H9 (cell line): Measurements from ENCODE around the gene ZNF101. TPM values are rescaled to one million over a fixed set of nuclear protein-coding genes. Genes with fewer than 3 reads are reported as not detected.

Experiments
- DNase-seq: peaks from one replicate; pipeline ENCODE4 v3.0.0-alpha.2; 2017
- H2AFZ ChIP-seq: one replicate; pipeline ENCODE4 v1.6.1; 2013; ENCODE audit warnings: mild to moderate bottlenecking, low read length, control low read depth, moderate library complexity
- H2AK5ac ChIP-seq: 2 replicates; pipeline ENCODE4 v1.6.1; 2013; ENCODE audit warnings: low read length, control low read depth, mixed read lengths; ENCODE audit not compliant: insufficient read length
- H2BK120ac ChIP-seq: one replicate; pipeline ENCODE4 v1.6.1; 2013; ENCODE audit warnings: low read depth, mild to moderate bottlenecking, low read length, control low read depth, inconsistent platforms; ENCODE audit not compliant: poor library complexity, severe bottlenecking
- H2BK12ac ChIP-seq: 2 replicates; pipeline ENCODE4 v1.6.1; 2013; ENCODE audit warnings: low read length, control low read depth, mixed read lengths, low read depth; ENCODE audit not compliant: insufficient read length
- H2BK15ac ChIP-seq: 2 replicates; pipeline ENCODE4 v1.6.1; 2013; ENCODE audit warnings: low read depth, low read length, control low read depth
- H2BK20ac ChIP-seq: one replicate; pipeline ENCODE4 v1.6.1; 2013; ENCODE audit warnings: low read depth, mild to moderate bottlenecking, low read length, control low read depth, inconsistent platforms; ENCODE audit not compliant: poor library complexity, severe bottlenecking
- H2BK5ac ChIP-seq: 2 replicates; pipeline ENCODE4 v1.6.1; 2013; ENCODE audit warnings: low read length, control low read depth, mixed read lengths; ENCODE audit not compliant: insufficient read length
- H3K14ac ChIP-seq: 2 replicates; pipeline ENCODE4 v1.6.1; 2013; ENCODE audit warnings: low read length, control low read depth; ENCODE audit not compliant: insufficient read depth
- H3K18ac ChIP-seq: 2 replicates; pipeline ENCODE4 v1.6.1; 2013; ENCODE audit warnings: low read depth, mild to moderate bottlenecking, mixed read lengths, low read length, control low read depth; ENCODE audit not compliant: insufficient read length
- H3K23ac ChIP-seq: 2 replicates; pipeline ENCODE4 v1.6.1; 2013; ENCODE audit warnings: low read length, control low read depth, mixed read lengths, low read depth; ENCODE audit not compliant: insufficient read length
- H3K23me2 ChIP-seq: 2 replicates; pipeline ENCODE4 v1.6.1; 2013; ENCODE audit warnings: low read depth, mild to moderate bottlenecking, mixed read lengths, low read length, control low read depth; ENCODE audit not compliant: insufficient read length, poor library complexity, severe bottlenecking
- H3K27ac ChIP-seq: 2 replicates; pipeline ENCODE4 v1.5.1; 2013; ENCODE audit warnings: low read length, control low read depth, mixed read lengths, low read depth; ENCODE audit not compliant: insufficient read length
- H3K27me3 ChIP-seq: 2 replicates; pipeline ENCODE4 v1.6.1; 2013; ENCODE audit warnings: low read length, control low read depth, inconsistent platforms; ENCODE audit not compliant: insufficient read depth
- H3K4ac ChIP-seq: 2 replicates; pipeline ENCODE4 v1.6.1; 2013; ENCODE audit warnings: low read depth, mild to moderate bottlenecking, control low read depth, inconsistent platforms, low read length, moderate library complexity
- H3K4me1 ChIP-seq: 2 replicates; pipeline ENCODE4 v1.6.1; 2013; ENCODE audit warnings: low read length, control low read depth, inconsistent platforms; ENCODE audit not compliant: insufficient read depth
- H3K4me2 ChIP-seq: 2 replicates; pipeline ENCODE4 v1.6.1; 2013; ENCODE audit warnings: low read length, control low read depth, mixed read lengths; ENCODE audit not compliant: insufficient read length, insufficient read depth
- H3K56ac ChIP-seq: 2 replicates; pipeline ENCODE4 v1.6.1; 2013; ENCODE audit warnings: low read depth, mild to moderate bottlenecking, mixed read lengths, low read length, control low read depth; ENCODE audit not compliant: insufficient read length
- H3K79me1 ChIP-seq: 2 replicates; pipeline ENCODE4 v1.6.1; 2013; ENCODE audit warnings: low read depth, mild to moderate bottlenecking, moderate library complexity, low read length, control low read depth, inconsistent platforms; ENCODE audit not compliant: insufficient read depth, poor library complexity, severe bottlenecking
- H3K79me2 ChIP-seq: 2 replicates; pipeline ENCODE4 v1.6.1; 2013; ENCODE audit warnings: low read length, control low read depth, inconsistent platforms; ENCODE audit not compliant: insufficient read depth
- H3K9ac ChIP-seq: 2 replicates; pipeline ENCODE4 v1.6.1; 2013; ENCODE audit warnings: low read length, control low read depth, mixed read lengths; ENCODE audit not compliant: insufficient read length; ENCODE audit errors: extremely low read depth
- H3K9me3 ChIP-seq: one replicate; pipeline ENCODE4 v1.6.1; 2013; ENCODE audit warnings: low read depth, low read length, inconsistent platforms; ENCODE audit not compliant: control insufficient read depth
- H3T11ph ChIP-seq: one replicate; pipeline ENCODE4 v1.6.1; 2013; ENCODE audit warnings: mild to moderate bottlenecking, low read length, control low read depth, inconsistent platforms
- H4K20me1 ChIP-seq: one replicate; pipeline ENCODE4 v1.6.1; 2013; ENCODE audit not compliant: control insufficient read depth, insufficient read length, insufficient read depth
- H4K5ac ChIP-seq: 2 replicates; pipeline ENCODE4 v1.6.1; 2013; ENCODE audit warnings: low read depth, mild to moderate bottlenecking, mixed read lengths, low read length, control low read depth; ENCODE audit not compliant: insufficient read length
- H4K8ac ChIP-seq: replicated peaks from 2 replicates; pipeline ENCODE4 v1.6.1; 2013; ENCODE audit warnings: low read length, control low read depth, mixed read lengths, low read depth; ENCODE audit not compliant: insufficient read length
- H4K91ac ChIP-seq: 2 replicates; pipeline ENCODE4 v1.6.1; 2013; ENCODE audit warnings: low read depth, mild to moderate bottlenecking, moderate library complexity, mixed read lengths, low read length, control low read depth; ENCODE audit not compliant: insufficient read length
- H3K27ac Mint-ChIP-seq, 3 experiments: 2 replicates in 2 of 3; 3 replicates in 1 of 3; pipeline ENCODE4 v1.8.0; 2020 to 2021; ENCODE audit warnings: mixed read lengths in 3 of 3, mild to moderate bottlenecking in 1 of 3, moderate library complexity in 1 of 3
- H3K27me3 Mint-ChIP-seq: 2 replicates; pipeline ENCODE4 v1.8.0; 2021; ENCODE audit warnings: low read depth, mild to moderate bottlenecking, moderate library complexity, mixed read lengths
- H3K36me3 Mint-ChIP-seq, 3 experiments: 2 replicates in 2 of 3; 3 replicates in 1 of 3; pipeline ENCODE4 v1.8.0; 2020 to 2021; ENCODE audit warnings: low read depth in 3 of 3, mixed read lengths in 3 of 3; ENCODE audit not compliant: insufficient read depth in 1 of 3
- H3K4me1 Mint-ChIP-seq, 2 experiments: 2 replicates each; pipeline ENCODE4 v1.8.0; 2020; ENCODE audit warnings: mixed read lengths in 2 of 2
- H3K4me3 Mint-ChIP-seq, 2 experiments: 2 replicates in 1 of 2; 3 replicates in 1 of 2; pipeline ENCODE4 v1.8.0; 2020 to 2021; ENCODE audit warnings: mild to moderate bottlenecking in 2 of 2, mixed read lengths in 2 of 2, moderate library complexity in 1 of 2
- H3K9me3 Mint-ChIP-seq, 2 experiments: 2 replicates in 1 of 2; 3 replicates in 1 of 2; pipeline ENCODE4 v1.8.0; 2020; ENCODE audit warnings: mild to moderate bottlenecking in 2 of 2, mixed read lengths in 2 of 2, moderate library complexity in 1 of 2
- CTCF ChIP-seq: fragments of 200-600 bp; sonication (generic); conservative IDR thresholded peaks from 3 replicates; pipeline ENCODE4 v1.8.0; 2021; ENCODE audit warnings: antibody characterized with exemption, mild to moderate bottlenecking
- WGBS: extraction: QIAGEN DNeasy Blood & Tissue Kit; methylation state at CpG from one replicate; pipeline ENCODE4 v1.1.7; 2013; ENCODE audit warnings: missing lambda C conversion rate, low lambda C conversion rate, mixed read lengths; ENCODE audit not compliant: insufficient read length; ENCODE audit errors: extremely low coverage; 5-methylcytosine and 5-hydroxymethylcytosine counted together
- total RNA-seq: library from RNA; stranded (reverse); gene quantifications from 2 replicates; pipeline ENCODE4 v1.2.1, GENCODE V29; 2021

ZNF101 gene
- total RNA-seq, 1 experiment from 2014 or later: 46.9 TPM

- no peak overlapping the region for H3K4me3 Mint-ChIP-seq
- no peak for DNase-seq
- WGBS: no CpG with 5 or more reads among the region's 6 CpGs
Measured at GRCh38 chr19:19649155-19649554, 19.5 kb upstream of the ZNF101 start.

More at GRCh38 chr19:19649155-19649554, 19.5 kb upstream of the ZNF101 start:
- no peaks in the 10 kb centered on the region for H3K4me1 Mint-ChIP-seq
- no peaks in the 10 kb centered on the region for H3K23me2 ChIP-seq
- no peak overlapping the region for H2BK120ac ChIP-seq
- H4K20me1 ChIP-seq: no peaks in the 10 kb centered on the region
- no peak overlapping the region for H3K27ac Mint-ChIP-seq
- no peaks in the 10 kb centered on the region for H3K9me3 ChIP-seq
- no peak overlapping the region for H4K5ac ChIP-seq
- H3K9ac ChIP-seq: no peak overlapping the region
- no peak overlapping the region for H3K14ac ChIP-seq
- no peak overlapping the region for H3K18ac ChIP-seq
- H3K79me1 ChIP-seq: no peaks in the 10 kb centered on the region
- no peak overlapping the region for H3K4ac ChIP-seq
- H3K56ac ChIP-seq: no peak overlapping the region
- H3K27me3 Mint-ChIP-seq: no peaks in the 10 kb centered on the region; the same call in 1 of the 2 replicates
- no peak overlapping the region for H2BK5ac ChIP-seq
- no peak overlapping the region for H2AFZ ChIP-seq
- no peak overlapping the region for H4K91ac ChIP-seq
- H4K8ac ChIP-seq: no peak overlapping the region
- no peaks in the 10 kb centered on the region for H3K27me3 ChIP-seq
- H3K27ac ChIP-seq: no peak overlapping the region
- H3T11ph ChIP-seq: no peak overlapping the region
- no peak overlapping the region for H2BK20ac ChIP-seq
- H3K4me2 ChIP-seq: no peak overlapping the region
- no peak overlapping the region for H2BK12ac ChIP-seq
- H3K9me3 Mint-ChIP-seq: no peaks in the 10 kb centered on the region
- no peak for TF ChIP-seq CTCF
- H2BK15ac ChIP-seq: no peak overlapping the region
- no peaks in the 10 kb centered on the region for H3K79me2 ChIP-seq
- no peak overlapping the region for H3K23ac ChIP-seq
- peaks cover 34 to 94% (median 83%) of the 10 kb centered on the region in 3 experiments; a peak in 6 of 7 replicates for H3K36me3 Mint-ChIP-seq
- H3K4me1 ChIP-seq: no peaks in the 10 kb centered on the region
- H2AK5ac ChIP-seq: no peak overlapping the region
